ENCODE data around the gene GASK1A. TPM values are rescaled to one million over a fixed set of nuclear protein-coding genes. Genes with fewer than 3 reads are reported as not detected.
A peak's percentile ranks its signal among the peaks of the same experiment; 100 is the strongest.
"Not testable (repeated sequence)": the region's sequence is repeated elsewhere in the genome, so short reads cannot be mapped to it uniquely, and the experiment has no call there.

The GASK1A gene
- total RNA-seq, 1 donor from 2014 or later: 1.1 TPM

- Histone ChIP-seq H3K36me3 (ENCODE audit: control insufficient read depth, insufficient read depth, low read length) (no peaks in the 10 kb centered on the region), H3K27me3 (ENCODE audit: control insufficient read depth, insufficient read depth, low read length) (no peaks in the 10 kb centered on the region), H3K4me3 (ENCODE audit: low read depth, low read length) (no peak overlapping the region)
- no peak for DNase-seq (ENCODE audit: low read depth)
- TF ChIP-seq CTCF (IDR thresholded peaks at IDR 0.05; ENCODE audit: insufficient read depth, low read length, severe bottlenecking): no peak
- FAIRE-seq: no peak
These were observed 83.0 kb downstream of the GASK1A start for GRCh38 chr3:43062040-43062563.

GRCh38 chr3:43062564-43063040 lies 83.5 kb downstream of the GASK1A start:
- H3K4me3 ChIP-seq (ENCODE audit: low read depth, low read length): no peak overlapping the region
- peak; percentile 82 for FAIRE-seq
- no peak for TF ChIP-seq CTCF (IDR thresholded peaks at IDR 0.05; ENCODE audit: insufficient read depth, low read length, severe bottlenecking)
- DNase-seq (ENCODE audit: low read depth): no peak
- H3K36me3 ChIP-seq (ENCODE audit: control insufficient read depth, insufficient read depth, low read length): no peaks in the 10 kb centered on the region
- no peaks in the 10 kb centered on the region for H3K27me3 ChIP-seq (ENCODE audit: control insufficient read depth, insufficient read depth, low read length)

- no peak for TF ChIP-seq CTCF (IDR thresholded peaks at IDR 0.05; ENCODE audit: insufficient read depth, low read length, severe bottlenecking)
- H3K27me3 ChIP-seq (ENCODE audit: control insufficient read depth, insufficient read depth, low read length): no peaks in the 10 kb centered on the region
- DNase-seq (ENCODE audit: low read depth) (no peak), FAIRE-seq (no peak)
- H3K36me3 ChIP-seq (ENCODE audit: control insufficient read depth, insufficient read depth, low read length): no peaks in the 10 kb centered on the region
- H3K4me3 ChIP-seq (ENCODE audit: low read depth, low read length): no peak overlapping the region
These were observed 84.0 kb downstream of the GASK1A start for GRCh38 chr3:43063114-43063513.

- H3K4me3 ChIP-seq (ENCODE audit: low read depth, low read length); H3K27me3 ChIP-seq (ENCODE audit: control insufficient read depth, insufficient read depth, low read length); H3K36me3 ChIP-seq (ENCODE audit: control insufficient read depth, insufficient read depth, low read length); FAIRE-seq; DNase-seq (ENCODE audit: low read depth): not testable (repeated sequence)
These were observed 91.6 kb downstream of the GASK1A start for GRCh38 chr3:43070670-43071069.

GRCh38 chr3:43071313-43071893 lies 92.3 kb downstream of the GASK1A start:
- Histone ChIP-seq H3K36me3 (ENCODE audit: control insufficient read depth, insufficient read depth, low read length) (no peaks in the 10 kb centered on the region), H3K4me3 (ENCODE audit: low read depth, low read length) (no peak overlapping the region), H3K27me3 (ENCODE audit: control insufficient read depth, insufficient read depth, low read length) (no peaks in the 10 kb centered on the region)
- FAIRE-seq: peak; percentile 66
- peak; percentile 31 for TF ChIP-seq CTCF (IDR thresholded peaks at IDR 0.05; ENCODE audit: insufficient read depth, low read length, severe bottlenecking)
- DNase-seq (ENCODE audit: low read depth): no peak

- no peak for FAIRE-seq
- no peak for TF ChIP-seq CTCF (IDR thresholded peaks at IDR 0.05; ENCODE audit: insufficient read depth, low read length, severe bottlenecking)
- Histone ChIP-seq H3K36me3 (ENCODE audit: control insufficient read depth, insufficient read depth, low read length) (no peaks in the 10 kb centered on the region), H3K4me3 (ENCODE audit: low read depth, low read length) (no peak overlapping the region), H3K27me3 (ENCODE audit: control insufficient read depth, insufficient read depth, low read length) (no peaks in the 10 kb centered on the region)
- DNase-seq (ENCODE audit: low read depth): no peak
These were observed 93.2 kb downstream of the GASK1A start for GRCh38 chr3:43072361-43072760.
